Loucy (cell line): Measurements from ENCODE around the gene MLLT10.

Experiments used
- EZH2phosphoT487 ChIP-seq: fragments of 200-600 bp; IDR thresholded peaks from 2 replicates; pipeline ENCODE4 v1.6.1; 2018; ENCODE audit warnings: antibody characterized with exemption, mild to moderate bottlenecking, moderate library complexity, borderline replicate concordance
- TF ChIP-seq, protein P1 (sequence below): fragments of 200-600 bp; sonication (generic); conservative IDR thresholded peaks from 2 replicates; pipeline ENCODE4 v1.5.1; 2014; ENCODE audit warnings: mild to moderate bottlenecking, antibody characterized with exemption, low read length

DNA sequence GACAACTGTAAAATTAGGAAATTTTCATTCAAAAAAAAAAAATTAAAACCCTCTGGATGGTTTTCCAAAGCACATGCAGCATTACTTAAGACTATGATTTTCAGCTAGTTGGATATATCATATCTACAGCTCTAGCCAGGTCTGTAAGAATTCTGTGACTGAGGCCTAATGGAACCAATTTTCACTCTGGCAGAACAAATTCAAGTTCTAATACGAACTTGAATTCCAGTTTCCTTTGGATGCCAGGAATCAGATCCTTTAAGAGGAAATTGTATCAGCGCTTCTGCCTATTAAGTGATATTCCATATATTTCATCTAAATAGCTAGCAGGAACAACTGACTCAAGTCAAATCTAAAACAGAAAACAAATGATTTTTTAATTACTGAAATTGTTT, 43.3 kb upstream of the MLLT10 start:
- TF ChIP-seq, protein P1, sequence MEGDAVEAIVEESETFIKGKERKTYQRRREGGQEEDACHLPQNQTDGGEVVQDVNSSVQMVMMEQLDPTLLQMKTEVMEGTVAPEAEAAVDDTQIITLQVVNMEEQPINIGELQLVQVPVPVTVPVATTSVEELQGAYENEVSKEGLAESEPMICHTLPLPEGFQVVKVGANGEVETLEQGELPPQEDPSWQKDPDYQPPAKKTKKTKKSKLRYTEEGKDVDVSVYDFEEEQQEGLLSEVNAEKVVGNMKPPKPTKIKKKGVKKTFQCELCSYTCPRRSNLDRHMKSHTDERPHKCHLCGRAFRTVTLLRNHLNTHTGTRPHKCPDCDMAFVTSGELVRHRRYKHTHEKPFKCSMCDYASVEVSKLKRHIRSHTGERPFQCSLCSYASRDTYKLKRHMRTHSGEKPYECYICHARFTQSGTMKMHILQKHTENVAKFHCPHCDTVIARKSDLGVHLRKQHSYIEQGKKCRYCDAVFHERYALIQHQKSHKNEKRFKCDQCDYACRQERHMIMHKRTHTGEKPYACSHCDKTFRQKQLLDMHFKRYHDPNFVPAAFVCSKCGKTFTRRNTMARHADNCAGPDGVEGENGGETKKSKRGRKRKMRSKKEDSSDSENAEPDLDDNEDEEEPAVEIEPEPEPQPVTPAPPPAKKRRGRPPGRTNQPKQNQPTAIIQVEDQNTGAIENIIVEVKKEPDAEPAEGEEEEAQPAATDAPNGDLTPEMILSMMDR = no peak
- no peak for TF ChIP-seq EZH2phosphoT487
